DOHH2 (cell line): ENCODE results near the gene HOTAIR.

ENCODE experiments used
- H3F3A ChIP-seq: fragments of 200-600 bp; sonication (generic), shearing (Covaris generic); 2 replicates; pipeline ENCODE4 v1.6.0; 2016; ENCODE audit warnings: antibody characterized with exemption, mild to moderate bottlenecking; ENCODE audit not compliant: control insufficient read depth, insufficient read depth
- H3K27ac ChIP-seq: fragments of 200-600 bp; sonication (generic); 2 replicates; pipeline ENCODE4 v1.5.1; 2014; ENCODE audit warnings: low read depth, mild to moderate bottlenecking, low read length, moderate library complexity
- H3K27me3 ChIP-seq: fragments of 200-600 bp; sonication (generic); 2 replicates; pipeline ENCODE4 v1.6.1; 2014; ENCODE audit warnings: mild to moderate bottlenecking, low read length, mixed read lengths; ENCODE audit not compliant: control insufficient read depth
- H3K36me3 ChIP-seq: fragments of 200-600 bp; sonication (generic); 2 replicates; pipeline ENCODE4 v1.6.1; 2014; ENCODE audit warnings: mild to moderate bottlenecking, low read length, moderate library complexity, mixed read lengths; ENCODE audit not compliant: control insufficient read depth
- H3K4me1 ChIP-seq: fragments of 200-600 bp; sonication (generic); 2 replicates; pipeline ENCODE4 v1.6.1; 2014; ENCODE audit warnings: mild to moderate bottlenecking, low read length, mixed read lengths; ENCODE audit not compliant: control insufficient read depth
- H3K4me2 ChIP-seq: fragments of 200-600 bp; sonication (generic); 2 replicates; pipeline ENCODE4 v1.6.0; 2014; ENCODE audit warnings: mild to moderate bottlenecking, low read length, moderate library complexity
- H3K4me3 ChIP-seq: fragments of 200-600 bp; sonication (generic); 2 replicates; pipeline ENCODE4 v1.5.1; 2014; ENCODE audit warnings: mild to moderate bottlenecking, low read length, mixed read lengths
- H3K79me2 ChIP-seq: fragments of 200-600 bp; sonication (generic); 2 replicates; pipeline ENCODE4 v1.6.1; 2014; ENCODE audit warnings: mild to moderate bottlenecking, low read length, mixed read lengths; ENCODE audit not compliant: control insufficient read depth
- H3K9me2 ChIP-seq: fragments of 200-600 bp; sonication (generic); replicated peaks from 2 replicates; pipeline ENCODE4 v1.6.1; 2014; ENCODE audit warnings: mild to moderate bottlenecking, low read length, mixed read lengths; ENCODE audit not compliant: control insufficient read depth
- H3K9me3 ChIP-seq: fragments of 200-600 bp; sonication (generic); 2 replicates; pipeline ENCODE4 v1.6.1; 2014; ENCODE audit warnings: antibody characterized with exemption, low read length, mixed read lengths; ENCODE audit not compliant: control insufficient read depth, insufficient read depth
- H4K20me1 ChIP-seq: fragments of 200-600 bp; sonication (generic); 2 replicates; pipeline ENCODE4 v1.6.0; 2014; ENCODE audit warnings: low read depth, mild to moderate bottlenecking, antibody characterized with exemption, low read length, moderate library complexity; ENCODE audit not compliant: control insufficient read depth, insufficient read depth
- EZH2phosphoT487 ChIP-seq: fragments of 200-600 bp; sonication (generic); IDR thresholded peaks from 2 replicates; pipeline ENCODE4 v1.6.1; 2017; ENCODE audit warnings: borderline replicate concordance, mild to moderate bottlenecking, antibody characterized with exemption, low read length, moderate library complexity, mixed read lengths
- TF ChIP-seq, protein P1 (sequence below): fragments of 200-600 bp; sonication (generic); IDR thresholded peaks from one replicate; pipeline ENCODE4 v1.5.1; 2014; ENCODE audit warnings: antibody characterized with exemption, mild to moderate bottlenecking, low read depth, low read length; ENCODE audit not compliant: poor library complexity, severe bottlenecking

Gene HOTAIR

DNA sequence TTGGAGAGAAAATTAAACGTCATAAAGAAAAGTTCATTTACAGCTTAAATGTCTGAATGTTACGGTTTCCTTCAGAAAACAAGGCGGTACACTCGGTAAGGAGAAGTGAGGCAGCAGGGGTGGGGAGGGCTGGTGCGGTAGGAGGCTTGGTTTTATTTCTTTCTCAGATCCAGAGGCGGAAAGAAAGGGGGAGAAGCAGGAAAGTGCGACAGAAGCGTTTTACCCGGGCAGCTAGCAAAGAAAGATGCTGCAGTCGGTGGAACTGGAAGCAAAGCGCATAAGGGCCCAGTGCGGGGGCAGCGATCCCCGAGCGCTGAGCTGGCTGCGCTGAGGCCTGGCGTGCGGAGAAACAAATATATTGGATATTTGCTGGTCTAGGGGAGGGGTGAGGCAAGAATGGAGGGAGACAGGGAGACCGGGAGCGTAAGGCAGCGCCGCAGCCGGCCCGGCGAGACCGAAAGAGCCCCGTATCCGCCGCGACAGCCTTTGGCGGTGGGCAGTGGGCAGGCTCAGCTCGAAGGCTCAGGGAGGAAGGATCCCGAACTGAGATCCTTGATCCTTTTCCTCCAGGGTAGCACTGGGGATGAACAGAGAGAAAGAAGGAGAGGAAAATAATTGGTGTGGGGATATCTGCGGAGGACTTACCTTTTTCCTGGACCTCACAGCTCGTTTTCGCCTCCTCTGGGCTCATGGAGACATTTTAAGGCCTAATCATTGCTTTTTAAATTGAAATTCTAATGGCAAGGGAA is 8.2 kb downstream of the HOTAIR start:
- Histone ChIP-seq H4K20me1 (no peaks in the 10 kb centered on the region), H3K4me3 (no peak overlapping the region), H3K27me3 (peaks cover 86% of the 10 kb centered on the region), H3K4me2 (no peak overlapping the region), H3K36me3 (no peaks in the 10 kb centered on the region), H3F3A (no peaks in the 10 kb centered on the region), H3K79me2 (no peaks in the 10 kb centered on the region), H3K4me1 (peaks cover 7% of the 10 kb centered on the region), H3K9me3 (no peaks in the 10 kb centered on the region), H3K9me2 (no peaks in the 10 kb centered on the region), H3K27ac (no peak overlapping the region)
- TF ChIP-seq EZH2phosphoT487 = no peak
- TF ChIP-seq, protein P1, sequence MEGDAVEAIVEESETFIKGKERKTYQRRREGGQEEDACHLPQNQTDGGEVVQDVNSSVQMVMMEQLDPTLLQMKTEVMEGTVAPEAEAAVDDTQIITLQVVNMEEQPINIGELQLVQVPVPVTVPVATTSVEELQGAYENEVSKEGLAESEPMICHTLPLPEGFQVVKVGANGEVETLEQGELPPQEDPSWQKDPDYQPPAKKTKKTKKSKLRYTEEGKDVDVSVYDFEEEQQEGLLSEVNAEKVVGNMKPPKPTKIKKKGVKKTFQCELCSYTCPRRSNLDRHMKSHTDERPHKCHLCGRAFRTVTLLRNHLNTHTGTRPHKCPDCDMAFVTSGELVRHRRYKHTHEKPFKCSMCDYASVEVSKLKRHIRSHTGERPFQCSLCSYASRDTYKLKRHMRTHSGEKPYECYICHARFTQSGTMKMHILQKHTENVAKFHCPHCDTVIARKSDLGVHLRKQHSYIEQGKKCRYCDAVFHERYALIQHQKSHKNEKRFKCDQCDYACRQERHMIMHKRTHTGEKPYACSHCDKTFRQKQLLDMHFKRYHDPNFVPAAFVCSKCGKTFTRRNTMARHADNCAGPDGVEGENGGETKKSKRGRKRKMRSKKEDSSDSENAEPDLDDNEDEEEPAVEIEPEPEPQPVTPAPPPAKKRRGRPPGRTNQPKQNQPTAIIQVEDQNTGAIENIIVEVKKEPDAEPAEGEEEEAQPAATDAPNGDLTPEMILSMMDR = no peak

DNA sequence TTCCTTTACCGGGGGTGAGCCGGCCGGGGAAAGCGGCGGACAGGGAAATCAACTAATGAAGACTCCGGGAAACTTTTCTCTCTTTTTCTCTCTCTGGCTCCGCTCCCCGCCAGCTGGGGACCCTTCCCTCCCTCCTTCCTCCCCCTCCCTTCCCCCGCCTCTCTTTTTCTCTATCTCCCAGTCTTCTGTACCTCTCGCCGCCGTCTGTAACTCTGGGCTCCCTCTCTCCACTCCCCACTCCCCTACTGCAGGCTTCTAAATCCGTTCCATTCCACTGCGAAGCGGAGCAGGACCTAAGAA is 8.7 kb downstream of the HOTAIR start:
- H3K79me2 ChIP-seq = no peaks in the 10 kb centered on the region
- H3K9me3 ChIP-seq = no peaks in the 10 kb centered on the region
- no peak for TF ChIP-seq EZH2phosphoT487
- TF ChIP-seq, protein P1 = no peak
- peaks cover 7% of the 10 kb centered on the region for H3K4me1 ChIP-seq
- H3K4me2 ChIP-seq = no peak overlapping the region
- no peak overlapping the region for H3K4me3 ChIP-seq
- peaks cover 81% of the 10 kb centered on the region for H3K27me3 ChIP-seq
- no peak overlapping the region for H3K27ac ChIP-seq
- H3F3A ChIP-seq = no peaks in the 10 kb centered on the region
- no peaks in the 10 kb centered on the region for H4K20me1 ChIP-seq
- H3K36me3 ChIP-seq = no peaks in the 10 kb centered on the region
- no peaks in the 10 kb centered on the region for H3K9me2 ChIP-seq

DNA sequence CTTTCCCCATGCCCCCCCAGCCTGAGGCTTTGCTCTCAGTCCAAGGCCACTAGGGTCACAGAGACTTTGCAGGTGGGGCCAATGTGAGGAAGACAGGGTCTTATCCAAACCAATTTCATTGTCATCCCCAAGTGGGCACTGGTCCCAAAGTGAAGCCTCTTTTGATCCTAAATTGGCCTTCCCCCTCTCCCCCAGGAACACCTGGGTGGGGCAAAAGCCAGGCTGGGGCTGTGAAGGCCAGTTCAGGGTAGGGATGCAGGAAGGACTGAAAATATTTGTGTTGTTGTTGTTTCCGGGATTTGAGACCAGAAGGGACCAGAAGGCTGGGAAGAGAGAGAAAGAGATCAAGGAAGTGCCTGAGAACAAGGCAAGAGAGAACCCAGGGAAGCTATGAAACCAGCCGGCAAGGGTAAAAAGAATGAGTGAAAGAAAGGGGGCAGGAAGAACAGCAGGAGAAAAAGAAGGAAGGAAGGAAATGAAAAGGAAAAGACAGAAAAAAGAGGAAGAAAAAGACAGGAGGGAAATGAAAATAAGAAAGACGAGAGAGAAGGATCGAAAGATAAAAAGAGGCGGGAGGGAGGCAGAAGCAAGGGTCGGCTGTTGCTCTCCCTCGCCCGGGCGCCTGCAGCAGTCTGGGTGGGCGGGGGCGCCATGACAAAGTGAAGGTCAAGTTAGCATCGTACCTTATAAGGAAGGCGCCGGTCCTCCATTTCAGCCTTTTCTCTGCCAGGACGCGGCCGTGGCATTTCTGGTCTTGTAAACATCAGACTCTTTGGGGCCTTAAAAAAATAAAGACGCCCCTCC is 9.3 kb downstream of the HOTAIR start:
- Histone ChIP-seq H3K9me2 (no peaks in the 10 kb centered on the region), H3K27ac (no peak overlapping the region), H3K36me3 (no peaks in the 10 kb centered on the region), H3K27me3 (peaks cover 76% of the 10 kb centered on the region), H3F3A (no peaks in the 10 kb centered on the region), H3K4me1 (peaks cover 7% of the 10 kb centered on the region), H3K79me2 (no peaks in the 10 kb centered on the region), H3K4me2 (no peak overlapping the region), H3K4me3 (no peak overlapping the region), H3K9me3 (no peaks in the 10 kb centered on the region), H4K20me1 (no peaks in the 10 kb centered on the region)
- no peak for TF ChIP-seq EZH2phosphoT487
- TF ChIP-seq, protein P1 = no peak
